IMR-90 (cell line): ENCODE results near the gene MAFF. TPM values are rescaled to one million over a fixed set of nuclear protein-coding genes. Genes with fewer than 3 reads are reported as not detected.

Source experiments
- ATAC-seq: fragments of 200-7000 bp; cut with Tn5 transposase; 2 replicates; pipeline ENCODE4 v1.9.1; 2020; ENCODE audit warnings: low read depth, mild to moderate bottlenecking, moderate library complexity
- BruUV-seq: library from RNA; stranded (reverse); fragments of 400-500 nt; replicated peaks from 2 replicates; lab custom pipeline; 2021; lab: Mats Ljungman, UMichigan
- CTCF ChIA-PET: fragments of 300-600 bp; formaldehyde crosslinking; extraction: SDS; loops from one replicate; lab custom pipeline; 2021; ENCODE audit warnings: antibody characterized with exemption; lab: Yijun Ruan, JAX
- POLR2A ChIA-PET: fragments of 300-600 bp; sonication (Branson Sonifier 250); formaldehyde crosslinking; loops from one replicate; lab custom pipeline; 2022; ENCODE audit warnings: antibody characterized with exemption; ENCODE audit not compliant: unreplicated experiment; lab: Charles Lee
- DNase-seq: peaks from one replicate; pipeline ENCODE4 v3.0.0; 2013
- H2AFZ ChIP-seq: replicated peaks from 2 replicates; pipeline ENCODE3; 2013; ENCODE audit warnings: low read length, mild to moderate bottlenecking; ENCODE audit not compliant: poor library complexity
- H2AK5ac ChIP-seq: 2 replicates; pipeline ENCODE4 v1.6.1; 2013; ENCODE audit warnings: low read depth, low read length, inconsistent platforms
- H2AK9ac ChIP-seq: replicated peaks from 2 replicates; pipeline ENCODE3; 2013; ENCODE audit warnings: mild to moderate bottlenecking, low read depth, low read length, moderate library complexity; ENCODE audit not compliant: poor library complexity
- H2BK120ac ChIP-seq: 2 replicates; pipeline ENCODE4 v1.6.1; 2013; ENCODE audit warnings: low read depth, low read length, inconsistent platforms
- H2BK15ac ChIP-seq: 3 replicates; pipeline ENCODE4 v1.6.1; 2013; ENCODE audit warnings: low read depth, low read length, inconsistent platforms
- H2BK20ac ChIP-seq: 2 replicates; pipeline ENCODE4 v1.6.1; 2013; ENCODE audit warnings: low read depth, mild to moderate bottlenecking, inconsistent platforms, low read length, moderate library complexity
- H2BK5ac ChIP-seq: 2 replicates; pipeline ENCODE4 v1.6.1; 2013; ENCODE audit warnings: mild to moderate bottlenecking, low read depth, low read length, inconsistent platforms; ENCODE audit not compliant: poor library complexity, severe bottlenecking
- H3K14ac ChIP-seq: replicated peaks from 2 replicates; pipeline ENCODE4 v1.6.1; 2013; ENCODE audit warnings: low read depth, low read length, inconsistent platforms
- H3K18ac ChIP-seq: 2 replicates; pipeline ENCODE4 v1.6.1; 2013; ENCODE audit warnings: low read depth, low read length, control low read depth
- H3K23ac ChIP-seq: 2 replicates; pipeline ENCODE4 v1.6.1; 2013; ENCODE audit warnings: low read depth, low read length, inconsistent platforms
- H3K27ac ChIP-seq: 2 replicates; pipeline ENCODE4 v1.5.1; 2013; ENCODE audit warnings: mild to moderate bottlenecking, control low read depth, low read length; ENCODE audit not compliant: insufficient read depth
- H3K27me3 ChIP-seq: 2 replicates; pipeline ENCODE4 v1.6.1; 2013; ENCODE audit warnings: low read length; ENCODE audit not compliant: control insufficient read depth, insufficient read depth
- H3K36me3 ChIP-seq: 2 replicates; pipeline ENCODE4 v1.6.1; 2013; ENCODE audit warnings: low read length, mixed read lengths; ENCODE audit not compliant: control insufficient read depth, insufficient read depth
- H3K4ac ChIP-seq: 2 replicates; pipeline ENCODE4 v1.6.1; 2013; ENCODE audit warnings: low read depth, low read length, inconsistent platforms
- H3K4me1 ChIP-seq: 2 replicates; pipeline ENCODE4 v1.6.1; 2013; ENCODE audit warnings: low read length, mixed read lengths; ENCODE audit not compliant: control insufficient read depth, insufficient read depth
- H3K4me2 ChIP-seq: 2 replicates; pipeline ENCODE4 v1.6.1; 2013; ENCODE audit warnings: low read depth, mild to moderate bottlenecking, control low read depth, low read length, moderate library complexity
- H3K4me3 ChIP-seq: 2 replicates; pipeline ENCODE4 v1.5.1; 2013; ENCODE audit warnings: low read depth, mild to moderate bottlenecking, control low read depth, low read length, moderate library complexity; ENCODE audit not compliant: insufficient read depth
- H3K56ac ChIP-seq: 2 replicates; pipeline ENCODE4 v1.6.1; 2013; ENCODE audit warnings: low read length, inconsistent platforms; ENCODE audit not compliant: insufficient read depth; ENCODE audit errors: extremely low read depth
- H3K79me1 ChIP-seq, 2 experiments: 2 replicates each; pipeline ENCODE4 v1.6.1; 2013; ENCODE audit warnings: low read length in 2 of 2, inconsistent platforms in 1 of 2, low read depth in 1 of 2
- H3K9ac ChIP-seq: 2 replicates; pipeline ENCODE4 v1.6.1; 2013; ENCODE audit warnings: low read depth, low read length, control low read depth
- H3K9me1 ChIP-seq: 2 replicates; pipeline ENCODE4 v1.6.1; 2013; ENCODE audit warnings: low read length, inconsistent platforms; ENCODE audit not compliant: insufficient read depth
- H3K9me3 ChIP-seq: 2 replicates; pipeline ENCODE4 v1.6.1; 2013; ENCODE audit warnings: low read length; ENCODE audit not compliant: control insufficient read depth, insufficient read depth
- H4K20me1 ChIP-seq: 2 replicates; pipeline ENCODE4 v1.6.1; 2013; ENCODE audit warnings: low read length, inconsistent platforms; ENCODE audit not compliant: insufficient read depth
- H4K5ac ChIP-seq: 2 replicates; pipeline ENCODE4 v1.6.1; 2013; ENCODE audit warnings: mild to moderate bottlenecking, low read depth, low read length, control low read depth
- H4K8ac ChIP-seq, 2 experiments: 2 replicates each; pipeline ENCODE4 v1.6.1; 2013; ENCODE audit warnings: low read depth in 2 of 2, low read length in 2 of 2, control low read depth in 1 of 2, inconsistent platforms in 1 of 2
- H4K91ac ChIP-seq: 2 replicates; pipeline ENCODE4 v1.6.1; 2013; ENCODE audit warnings: low read depth, low read length, inconsistent platforms; ENCODE audit not compliant: insufficient read depth
- POLR2A ChIP-seq: IDR thresholded peaks from 2 replicates; pipeline ENCODE4 v1.6.1; 2012; ENCODE audit warnings: mild to moderate bottlenecking, low read depth, low read length
- WGBS, 2 experiments: methylation state at CpG; one replicate each; pipeline versions ENCODE4 v1.1.5 to v1.1.7; 2013; ENCODE audit warnings: missing lambda C conversion rate in 2 of 2; ENCODE audit not compliant: insufficient read length in 1 of 2; ENCODE audit errors: extremely low coverage in 2 of 2; 5-methylcytosine and 5-hydroxymethylcytosine counted together
- dilution Hi-C: fragments of 300-500 bp; cut with HindIII; formaldehyde crosslinking; loops from one replicate; pipeline ENCODE4 v1.14.3; 2018; ENCODE audit warnings: low sequenced_read_pairs; ENCODE audit not compliant: unreplicated experiment
- in situ Hi-C: fragments of 300-500 bp; cut with MboI; formaldehyde crosslinking; loops from 3 replicates; pipeline ENCODE4 v1.14.3; 2019; ENCODE audit warnings: low sequenced_read_pairs, inconsistent platforms, mixed read lengths
- intact Hi-C: fragments of 100-400 bp; cut with micrococcal nuclease; formaldehyde crosslinking; loops from 2 replicates; pipeline ENCODE4 v1.10.0; 2022
- polyA plus RNA-seq, 3 experiments: library from polyadenylated mRNA; depleted of rRNA; stranded (reverse); fragments of >200 nt; gene quantifications; 2 replicates each; pipeline ENCODE4 v1.2.3, GENCODE V29; 2012; ENCODE audit warnings: low replicate concordance in 1 of 3
- total RNA-seq: library from RNA; depleted of rRNA; stranded (reverse); fragments of >200 nt; gene quantifications from 2 replicates; pipeline ENCODE4 v1.2.3, GENCODE V29; 2012

MAFF gene
- total and polyA plus RNA-seq, 2 of the 4 experiments (the other 2 are of a cell fraction) = 18.3 to 25.9 TPM

GRCh38 chr22:38220163-38220562, 18.4 kb downstream of the MAFF start:
- H2AK9ac ChIP-seq = peak overlapping the region; percentile 66
- peak overlapping the region; percentile 69; the same call in 1 of the 3 replicates for H2BK15ac ChIP-seq
- no peak overlapping the region for H2AFZ ChIP-seq
- H3K79me1 ChIP-seq = peaks cover 15 to 41% of the 10 kb centered on the region in 2 experiments
- intact Hi-C loops = no loop called here
- ChIA-PET POLR2A (interaction anchor here (0.5 kb wide), 1 partner anchor 26 kb away, joined by 5 read pairs; no protein-coding TSS in a partner anchor), CTCF (interaction anchor here (2.0 kb wide), 1 partner anchor 106 kb away, joined by 6 read pairs; no protein-coding TSS in a partner anchor)
- no peaks in the 10 kb centered on the region for H3K9me3 ChIP-seq
- H3K4ac ChIP-seq = peak overlapping the region; percentile 98
- no peak overlapping the region for H3K18ac ChIP-seq
- H3K23ac ChIP-seq = no peak overlapping the region
- H3K4me1 ChIP-seq = peaks cover 24% of the 10 kb centered on the region
- no peak overlapping the region for H3K14ac ChIP-seq
- no peak overlapping the region for H3K4me2 ChIP-seq
- no peak overlapping the region for H3K56ac ChIP-seq
- H3K27ac ChIP-seq = peak overlapping the region; percentile 32; the same call in 1 of the 2 replicates
- no TSS peak for BruUV-seq
- no peaks in the 10 kb centered on the region for H3K27me3 ChIP-seq
- no peak overlapping the region for H3K4me3 ChIP-seq
- H3K9ac ChIP-seq = no peak overlapping the region
- 0 out of 2 replicates have a peak overlapping the region, but pooled peaks have one; percentile 46 for H2BK20ac ChIP-seq
- TF ChIP-seq POLR2A = no peak
- peaks cover 11% of the 10 kb centered on the region for H3K9me1 ChIP-seq
- peak overlapping the region; percentile 98 for H2BK120ac ChIP-seq
- 0 out of 2 replicates have a peak, but pooled peaks cover under 1% of the 10 kb centered on the region for H4K20me1 ChIP-seq
- peak overlapping the region in 1 of 2 experiments; percentile 52; a peak in 3 of 4 replicates for H4K8ac ChIP-seq
- peak overlapping the region; percentile 100 for H2AK5ac ChIP-seq
- ATAC-seq = no peak
- DNase-seq = no peak
- WGBS, 2 experiments = 75% methylated on average over 1 of the region's 8 CpGs; no CpG with 5 or more reads in 1 of the 2 experiments
- dilution Hi-C loops = no loop called here
- in situ Hi-C loops = no loop called here
- peak overlapping the region; percentile 40 for H2BK5ac ChIP-seq
- peaks cover 46% of the 10 kb centered on the region for H3K36me3 ChIP-seq
- peak overlapping the region; percentile 99 for H4K91ac ChIP-seq
- H4K5ac ChIP-seq = no peak overlapping the region
